ENCODE measurements around the gene ETNPPL. TPM values are rescaled to one million over a fixed set of nuclear protein-coding genes. Genes with fewer than 3 reads are reported as not detected.

The ETNPPL gene
- polyA plus RNA-seq, 1 of the 3 experiments (the other 2 are of a cell fraction) = not detected

- no peak overlapping the region for H3K4me2 ChIP-seq
- H3K36me3 ChIP-seq (replicated peaks in 1 of 2; ENCODE audit: control insufficient read depth in 1 of 2, insufficient read depth in 2 of 2, low read length in 1 of 2) = no peaks in the 10 kb centered on the region
- H3K9ac ChIP-seq = no peak overlapping the region
- H3K4me3 ChIP-seq (ENCODE audit: low read depth in 2 of 2, low read length in 1 of 2) = no peak overlapping the region
- H3F3A ChIP-seq (replicated peaks; ENCODE audit: insufficient read depth) = no peaks in the 10 kb centered on the region
- H3K4me1 ChIP-seq (ENCODE audit: control insufficient read depth in 1 of 2, insufficient read depth in 2 of 2, low read depth in 1 of 2, low read length in 1 of 2) = no peaks in the 10 kb centered on the region
- no peak overlapping the region for H2AFZ ChIP-seq (ENCODE audit: low read depth)
- CTCF ChIA-PET = interaction anchor here (1.0 kb wide), 1 partner anchor 10 kb away, joined by 3 read pairs; no protein-coding TSS in a partner anchor
- POLR2A ChIA-PET = no interaction called here
- no peaks in the 10 kb centered on the region for H3K9me3 ChIP-seq
- no peaks in the 10 kb centered on the region for H3K79me2 ChIP-seq (ENCODE audit: insufficient read depth)
- no peaks in the 10 kb centered on the region for H3K9me2 ChIP-seq
- TF ChIP-seq FOXJ3 (CRISPR knock-in tag; IDR thresholded peaks at IDR 0.05) (no peak), IRF3 (IDR thresholded peaks at IDR 0.05; ENCODE audit: low read depth, low read length) (no peak), TCF12 (IDR thresholded peaks at IDR 0.05) (no peak), FOXM1 (IDR thresholded peaks at IDR 0.05; ENCODE audit: low read depth) (no peak), TAF1 (IDR thresholded peaks at IDR 0.05; ENCODE audit: borderline replicate concordance, low read depth, low read length) (no peak), CTCF (IDR thresholded peaks at IDR 0.05) (no peak), YY1 (IDR thresholded peaks at IDR 0.05; ENCODE audit: low read depth) (no peak), POLR2AphosphoS5 (IDR thresholded peaks at IDR 0.05; ENCODE audit: low read depth, low read length) (no peak), REST (IDR thresholded peaks at IDR 0.05; ENCODE audit: low read depth, low read length) (no peak), ZBTB33 (IDR thresholded peaks at IDR 0.05; ENCODE audit: borderline replicate concordance, low read depth) (no peak), NRF1 (IDR thresholded peaks at IDR 0.05; ENCODE audit: low read depth, low read length) (no peak), RFX5 (IDR thresholded peaks at IDR 0.05; ENCODE audit: low read length) (no peak), ELF1 (IDR thresholded peaks at IDR 0.05) (no peak), RXRA (IDR thresholded peaks at IDR 0.05; ENCODE audit: borderline replicate concordance, low read depth) (no peak), RCOR1 (IDR thresholded peaks at IDR 0.05; ENCODE audit: low read length) (no peak), FOSL2 (IDR thresholded peaks at IDR 0.05; ENCODE audit: borderline replicate concordance, low read depth) (no peak), USF1 (IDR thresholded peaks at IDR 0.05; ENCODE audit: borderline replicate concordance, low read depth) (no peak), JUND (IDR thresholded peaks at IDR 0.05) (no peak), TEAD4 (IDR thresholded peaks at IDR 0.05; ENCODE audit: borderline replicate concordance, insufficient read depth) (no peak), MXI1 (IDR thresholded peaks at IDR 0.05; ENCODE audit: low read depth, low read length) (no peak)
- 16% methylated on average over 3 of the region's 3 CpGs for WGBS (ENCODE audit: low lambda C conversion rate)
- no peaks in the 10 kb centered on the region for H4K20me1 ChIP-seq (ENCODE audit: insufficient read depth)
- H3K27ac ChIP-seq (ENCODE audit: low read depth in 2 of 2, low read length in 1 of 2) = no peak overlapping the region
- no peaks in the 10 kb centered on the region; the same call in 1 of the 2 replicates for H3K27me3 ChIP-seq (ENCODE audit: insufficient read depth)
- no peak for DNase-seq
Measured at GRCh38 chr4:108694423-108694822, 68.4 kb downstream of the ETNPPL start.
